Smooth muscle cell (in vitro differentiated cells): Measurements from ENCODE around the gene SYNJ2. TPM values are rescaled to one million over a fixed set of nuclear protein-coding genes. Genes with fewer than 3 reads are reported as not detected.

Experiments
- DNase-seq: peaks from one replicate; lab custom pipeline; 2025; ENCODE audit not compliant: unreplicated experiment; lab: John Stamatoyannopoulos, UW
- H2AFZ ChIP-seq: fragments of 200-600 bp; sonication (generic); 2 replicates; pipeline ENCODE4 v1.6.0; 2016; ENCODE audit warnings: antibody characterized with exemption, low read depth, mild to moderate bottlenecking
- H3F3A ChIP-seq: fragments of 200-600 bp; sonication (generic); 2 replicates; pipeline ENCODE4 v1.6.0; 2017; ENCODE audit warnings: antibody characterized with exemption, low read depth
- H3K27ac ChIP-seq: fragments of 200-600 bp; sonication (generic); 2 replicates; pipeline ENCODE4 v1.5.1; 2016; ENCODE audit warnings: low read depth, mild to moderate bottlenecking
- H3K27me3 ChIP-seq: fragments of 200-600 bp; sonication (generic); 2 replicates; pipeline ENCODE4 v1.6.1; 2016; ENCODE audit warnings: low read depth, mild to moderate bottlenecking
- H3K36me3 ChIP-seq: fragments of 200-600 bp; sonication (generic); 2 replicates; pipeline ENCODE4 v1.5.1; 2016; ENCODE audit warnings: low read depth
- H3K4me1 ChIP-seq: fragments of 200-600 bp; sonication (generic); 2 replicates; pipeline ENCODE4 v1.5.1; 2016; ENCODE audit warnings: low read depth
- H3K4me2 ChIP-seq: fragments of 200-600 bp; sonication (generic); 2 replicates; pipeline ENCODE4 v1.6.0; 2016; ENCODE audit warnings: mild to moderate bottlenecking
- H3K4me3 ChIP-seq: fragments of 200-600 bp; sonication (generic); 2 replicates; pipeline ENCODE4 v1.5.1; 2016; ENCODE audit warnings: mild to moderate bottlenecking
- H3K79me2 ChIP-seq: fragments of 200-600 bp; sonication (generic); 2 replicates; pipeline ENCODE4 v1.6.0; 2016; ENCODE audit warnings: low read depth, mild to moderate bottlenecking
- H3K9ac ChIP-seq: fragments of 200-600 bp; sonication (generic); 2 replicates; pipeline ENCODE4 v1.6.0; 2016; ENCODE audit warnings: low read depth
- H3K9me3 ChIP-seq: fragments of 200-600 bp; sonication (generic); replicated peaks from 2 replicates; pipeline ENCODE4 v1.5.1; 2016; ENCODE audit warnings: low read depth
- H4K20me1 ChIP-seq: fragments of 200-600 bp; sonication (generic); 2 replicates; pipeline ENCODE4 v1.6.0; 2016; ENCODE audit warnings: low read depth
- CTCF ChIP-seq: fragments of 200-600 bp; sonication (generic); IDR thresholded peaks from 2 replicates; pipeline ENCODE4 v1.5.1; 2017; ENCODE audit warnings: borderline replicate concordance, mild to moderate bottlenecking, antibody characterized with exemption; ENCODE audit not compliant: insufficient read depth, poor library complexity, severe bottlenecking
- WGBS: methylation state at CpG from one replicate; pipeline ENCODE4 v1.1.7; 2016; ENCODE audit warnings: low lambda C conversion rate; 5-methylcytosine and 5-hydroxymethylcytosine counted together
- polyA plus RNA-seq: library from polyadenylated mRNA; unstranded; fragments of >200 nt; fragmentation: Nextera tagmentation; extraction: Ambion mirVana; gene quantifications from 2 replicates; pipeline ENCODE4 v1.2.1, GENCODE V29; 2016
- total RNA-seq: library from RNA; depleted of rRNA; stranded (reverse); fragments of >200 nt; gene quantifications from 2 replicates; pipeline ENCODE4 v1.2.3, GENCODE V29; 2014

SYNJ2 gene
- total and polyA plus RNA-seq, 2 experiments from 2014 or later: 6.0 to 6.1 TPM

- peaks cover 11% of the 10 kb centered on the region for H3F3A ChIP-seq
- no peaks in the 10 kb centered on the region for H3K9me3 ChIP-seq
- peaks cover 6% of the 10 kb centered on the region for H3K4me1 ChIP-seq
- H3K4me2 ChIP-seq: no peak overlapping the region
- no peaks in the 10 kb centered on the region for H3K27me3 ChIP-seq
- 95% methylated on average over 6 of the region's 6 CpGs for WGBS
- H3K4me3 ChIP-seq: no peak overlapping the region
- H3K36me3 ChIP-seq: no peaks in the 10 kb centered on the region
- peaks cover 41% of the 10 kb centered on the region for H3K79me2 ChIP-seq
- no peak for DNase-seq
- TF ChIP-seq CTCF: no peak
- H2AFZ ChIP-seq: no peak overlapping the region
- no peak overlapping the region for H3K9ac ChIP-seq
- H3K27ac ChIP-seq: no peak overlapping the region
- no peaks in the 10 kb centered on the region for H4K20me1 ChIP-seq
Observed at GRCh38 chr6:157997893-157998608, 16.4 kb downstream of the SYNJ2 start.

GRCh38 chr6:157998707-157999167 is 17.1 kb downstream of the SYNJ2 start:
- no peak overlapping the region for H2AFZ ChIP-seq
- no peak overlapping the region for H3K4me3 ChIP-seq
- peaks cover 36% of the 10 kb centered on the region for H3K79me2 ChIP-seq
- DNase-seq: no peak
- no peak overlapping the region for H3K27ac ChIP-seq
- H3K36me3 ChIP-seq: no peaks in the 10 kb centered on the region
- H3F3A ChIP-seq: peaks cover 12% of the 10 kb centered on the region
- no peak overlapping the region for H3K9ac ChIP-seq
- H3K4me2 ChIP-seq: no peak overlapping the region
- H4K20me1 ChIP-seq: no peaks in the 10 kb centered on the region
- peaks cover 13% of the 10 kb centered on the region for H3K4me1 ChIP-seq
- no peaks in the 10 kb centered on the region for H3K9me3 ChIP-seq
- TF ChIP-seq CTCF: no peak
- 93% methylated on average over 7 of the region's 7 CpGs for WGBS
- H3K27me3 ChIP-seq: no peaks in the 10 kb centered on the region

- 92% methylated on average over 12 of the region's 12 CpGs for WGBS
- Histone ChIP-seq H3K79me2 (peaks cover 29% of the 10 kb centered on the region), H3K9ac (no peak overlapping the region), H3K4me3 (no peak overlapping the region), H3K9me3 (no peaks in the 10 kb centered on the region), H3K27me3 (no peaks in the 10 kb centered on the region), H3K4me1 (peaks cover 16% of the 10 kb centered on the region), H2AFZ (no peak overlapping the region), H3K27ac (no peak overlapping the region), H3K36me3 (no peaks in the 10 kb centered on the region), H3K4me2 (no peak overlapping the region), H4K20me1 (no peaks in the 10 kb centered on the region), H3F3A (peaks cover 17% of the 10 kb centered on the region)
- TF ChIP-seq CTCF: no peak
- no peak for DNase-seq
Observed at GRCh38 chr6:157999168-158000051, 17.7 kb downstream of the SYNJ2 start.
